ENCODE results near the gene ADARB2. TPM values are rescaled to one million over a fixed set of nuclear protein-coding genes. Genes with fewer than 3 reads are reported as not detected.

ADARB2 gene
- total RNA-seq, 6 donors from 2014 or later = 0.69 to 5.2 (median 1.8) TPM

DNA sequence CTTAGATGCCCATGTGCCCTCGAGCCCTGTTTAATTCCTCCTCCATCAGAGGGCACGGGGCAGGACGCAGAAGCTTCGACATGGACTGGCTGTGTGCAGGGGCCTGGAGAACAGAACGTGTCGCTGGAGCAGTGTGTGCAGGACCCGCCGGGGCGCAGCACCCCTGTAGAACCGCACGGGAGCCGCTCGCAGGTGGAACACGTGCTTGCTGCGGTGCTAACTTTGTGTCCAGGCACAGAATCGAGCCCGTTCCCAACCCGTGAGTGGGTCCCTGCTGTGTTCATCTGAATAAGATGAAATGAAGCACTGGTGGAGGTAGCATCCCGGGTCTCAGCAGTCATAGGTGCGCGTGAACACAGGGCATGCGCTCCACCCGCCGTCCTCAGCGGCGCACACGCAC, 564.2 kb downstream of the ADARB2 start:
- no peaks in the 10 kb centered on the region for H3K4me1 ChIP-seq
- TF ChIP-seq POLR2AphosphoS5 (IDR thresholded peaks at IDR 0.05) = no peak
- TF ChIP-seq POLR2A (IDR thresholded peaks at IDR 0.05) = no peak
- TF ChIP-seq EP300 (IDR thresholded peaks at IDR 0.05) = no peak
- TF ChIP-seq, protein P1, sequence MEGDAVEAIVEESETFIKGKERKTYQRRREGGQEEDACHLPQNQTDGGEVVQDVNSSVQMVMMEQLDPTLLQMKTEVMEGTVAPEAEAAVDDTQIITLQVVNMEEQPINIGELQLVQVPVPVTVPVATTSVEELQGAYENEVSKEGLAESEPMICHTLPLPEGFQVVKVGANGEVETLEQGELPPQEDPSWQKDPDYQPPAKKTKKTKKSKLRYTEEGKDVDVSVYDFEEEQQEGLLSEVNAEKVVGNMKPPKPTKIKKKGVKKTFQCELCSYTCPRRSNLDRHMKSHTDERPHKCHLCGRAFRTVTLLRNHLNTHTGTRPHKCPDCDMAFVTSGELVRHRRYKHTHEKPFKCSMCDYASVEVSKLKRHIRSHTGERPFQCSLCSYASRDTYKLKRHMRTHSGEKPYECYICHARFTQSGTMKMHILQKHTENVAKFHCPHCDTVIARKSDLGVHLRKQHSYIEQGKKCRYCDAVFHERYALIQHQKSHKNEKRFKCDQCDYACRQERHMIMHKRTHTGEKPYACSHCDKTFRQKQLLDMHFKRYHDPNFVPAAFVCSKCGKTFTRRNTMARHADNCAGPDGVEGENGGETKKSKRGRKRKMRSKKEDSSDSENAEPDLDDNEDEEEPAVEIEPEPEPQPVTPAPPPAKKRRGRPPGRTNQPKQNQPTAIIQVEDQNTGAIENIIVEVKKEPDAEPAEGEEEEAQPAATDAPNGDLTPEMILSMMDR (IDR thresholded peaks at IDR 0.05) = no peak
- 88 to 89% methylated on average over 18 to 27 of the region's 27 CpGs for WGBS, 2 donors
- no peaks in the 10 kb centered on the region for H3K36me3 ChIP-seq
- no peak for ATAC-seq (ENCODE audit: low FRiP score in 2 of 2)
- H3K27ac ChIP-seq = no peak overlapping the region
- no peaks in the 10 kb centered on the region for H3K27me3 ChIP-seq
- no peak overlapping the region for H3K4me3 ChIP-seq
- DNase-seq = peak in 1 of 2 donors; percentile 74
- no peaks in the 10 kb centered on the region for H3K9me3 ChIP-seq

- Histone ChIP-seq H3K36me3 (no peaks in the 10 kb centered on the region), H3K27ac (no peak overlapping the region), H3K27me3 (no peaks in the 10 kb centered on the region), H3K4me1 (no peaks in the 10 kb centered on the region), H3K9me3 (no peaks in the 10 kb centered on the region), H3K4me3 (no peak overlapping the region)
- TF ChIP-seq EP300 (IDR thresholded peaks at IDR 0.05) (no peak), POLR2AphosphoS5 (IDR thresholded peaks at IDR 0.05) (no peak), POLR2A (IDR thresholded peaks at IDR 0.05) (no peak)
- TF ChIP-seq, protein P1 (IDR thresholded peaks at IDR 0.05) = no peak
- no peak for DNase-seq
- WGBS, 2 donors = 79 to 91% methylated on average over 15 of the region's 15 CpGs
- no peak for ATAC-seq (ENCODE audit: low FRiP score in 2 of 2)
Measured at GRCh38 chr10:1172256-1172984, 564.9 kb downstream of the ADARB2 start.

DNA sequence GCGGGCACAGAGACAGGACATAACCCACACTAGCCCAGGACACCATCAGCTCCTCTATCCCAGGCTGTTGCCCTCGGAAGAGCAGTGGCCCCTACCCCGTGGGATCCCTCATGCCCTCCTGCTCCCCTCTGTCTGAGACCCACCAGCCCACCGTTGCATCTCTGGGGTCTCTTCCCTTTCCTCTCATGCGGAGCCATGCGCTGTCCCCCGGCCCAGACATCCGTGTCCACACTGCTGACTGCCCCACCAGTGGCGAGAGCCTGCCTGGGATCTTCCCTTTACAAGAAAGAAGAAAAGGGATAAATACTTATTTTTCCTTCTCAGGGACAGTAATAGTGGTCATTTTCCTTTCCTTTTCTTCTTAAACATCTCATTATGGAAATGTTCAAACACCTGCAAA, 565.7 kb downstream of the ADARB2 start:
- WGBS, 2 donors = 79 to 83% methylated on average over 8 to 9 of the region's 9 CpGs

DNA sequence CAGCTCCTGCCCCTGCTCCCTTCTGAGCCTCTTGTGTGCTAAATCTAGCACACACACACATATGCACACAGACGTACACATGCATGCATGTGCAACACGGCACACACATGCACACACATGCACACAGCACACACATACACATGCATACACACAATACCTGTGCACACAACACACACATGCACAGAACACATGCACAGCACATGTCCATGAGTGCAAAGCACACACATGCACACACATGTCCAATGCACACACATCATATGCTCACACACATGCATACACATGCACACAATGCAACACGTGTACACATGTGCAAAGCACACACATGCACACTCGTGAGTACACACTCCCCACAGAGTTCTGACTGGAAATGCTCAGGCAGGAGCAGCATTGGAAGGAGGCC, 566.1 kb downstream of the ADARB2 start:
- Histone ChIP-seq H3K36me3 (no peaks in the 10 kb centered on the region), H3K9me3 (no peaks in the 10 kb centered on the region), H3K27ac (no peak overlapping the region), H3K4me1 (no peaks in the 10 kb centered on the region), H3K4me3 (no peak overlapping the region), H3K27me3 (no peaks in the 10 kb centered on the region)
- DNase-seq (no peak), ATAC-seq (ENCODE audit: low FRiP score in 2 of 2) (no peak)
- TF ChIP-seq POLR2A (IDR thresholded peaks at IDR 0.05) (no peak), POLR2AphosphoS5 (IDR thresholded peaks at IDR 0.05) (no peak), EP300 (IDR thresholded peaks at IDR 0.05) (no peak)
- TF ChIP-seq, protein P1 (IDR thresholded peaks at IDR 0.05) = no peak
- 84% methylated on average over 4 of the region's 4 CpGs for WGBS, 2 donors

More for the DNA sequence above, 565.7 kb downstream of the ADARB2 start:
- Histone ChIP-seq H3K9me3 (no peaks in the 10 kb centered on the region), H3K27me3 (no peaks in the 10 kb centered on the region), H3K4me1 (no peaks in the 10 kb centered on the region), H3K27ac (no peak overlapping the region), H3K36me3 (no peaks in the 10 kb centered on the region), H3K4me3 (no peak overlapping the region)
- DNase-seq = peak in 1 of 2 donors; percentile 30
- TF ChIP-seq POLR2AphosphoS5 (IDR thresholded peaks at IDR 0.05) = no peak
- no peak for ATAC-seq (ENCODE audit: low FRiP score in 2 of 2)

DNA sequence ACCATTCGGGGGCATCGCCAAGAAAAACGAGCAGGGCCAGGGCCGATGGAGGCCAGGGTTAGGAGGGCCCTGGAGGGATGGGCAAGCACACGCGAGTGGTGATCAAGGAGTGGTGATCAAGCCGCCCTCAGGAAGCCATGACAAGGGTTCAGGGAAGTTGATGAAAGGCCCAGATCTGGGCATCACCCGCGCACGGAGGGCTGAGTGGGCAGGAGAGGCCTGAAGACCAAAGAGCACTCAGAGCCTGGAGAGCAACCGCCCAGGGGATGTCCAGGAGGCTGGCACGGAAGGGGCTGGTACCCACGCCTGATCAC, 566.5 kb downstream of the ADARB2 start:
- no peaks in the 10 kb centered on the region for H3K4me1 ChIP-seq
- DNase-seq (peak in 1 of 2 donors; percentile 28), ATAC-seq (ENCODE audit: low FRiP score in 2 of 2) (no peak)
- no peaks in the 10 kb centered on the region for H3K9me3 ChIP-seq
- H3K36me3 ChIP-seq = no peaks in the 10 kb centered on the region
- TF ChIP-seq POLR2AphosphoS5 (IDR thresholded peaks at IDR 0.05) (no peak), EP300 (IDR thresholded peaks at IDR 0.05) (no peak), POLR2A (IDR thresholded peaks at IDR 0.05) (no peak)
- TF ChIP-seq, protein P1 (IDR thresholded peaks at IDR 0.05) = no peak
- H3K4me3 ChIP-seq = no peak overlapping the region
- H3K27me3 ChIP-seq = no peaks in the 10 kb centered on the region
- 83 to 86% methylated on average over 13 of the region's 13 CpGs for WGBS, 2 donors
- no peak overlapping the region for H3K27ac ChIP-seq
